CD4-positive, CD25-positive, alpha-beta regulatory T cell (primary cell): Measurements from ENCODE around the gene DISC1. TPM values are rescaled to one million over a fixed set of nuclear protein-coding genes. Genes with fewer than 3 reads are reported as not detected.

Experiments
- ATAC-seq, 2 donors: fragments of 150-1000 bp; cut with Tn5 transposase; one replicate each; pipeline ENCODE4 v1.10.0; 2021; ENCODE audit warnings: low read depth in 2 of 2, moderate number of reproducible peaks in 2 of 2, moderate library complexity in 1 of 2
- DNase-seq, 3 donors: peaks; one replicate each; pipeline versions ENCODE4 v3.0.0 to v3.0.0-alpha.2; 2012 to 2022; ENCODE audit warnings: mixed read lengths in 1 of 3
- H3K27ac ChIP-seq: one replicate; pipeline ENCODE4 v1.7.0; 2013; ENCODE audit warnings: mild to moderate bottlenecking, low read length; ENCODE audit not compliant: insufficient read depth, poor library complexity, severe bottlenecking
- H3K27me3 ChIP-seq: one replicate; pipeline ENCODE4 v1.7.0; 2013; ENCODE audit warnings: low read length; ENCODE audit not compliant: control insufficient read depth, insufficient read depth
- H3K36me3 ChIP-seq: one replicate; pipeline ENCODE4 v1.7.0; 2013; ENCODE audit warnings: mild to moderate bottlenecking, low read length, moderate library complexity; ENCODE audit not compliant: control insufficient read depth, insufficient read depth
- H3K4me1 ChIP-seq: 2 replicates; pipeline ENCODE4 v1.7.0; 2013; ENCODE audit warnings: mild to moderate bottlenecking, low read length; ENCODE audit not compliant: insufficient read depth, control insufficient read depth, poor library complexity, severe bottlenecking
- H3K4me3 ChIP-seq: one replicate; pipeline ENCODE4 v1.7.0; 2013; ENCODE audit warnings: low read depth, mild to moderate bottlenecking, low read length, moderate library complexity
- H3K9me3 ChIP-seq, 2 experiments: 1 replicate in 1 of 2; 2 replicates in 1 of 2; pipeline ENCODE4 v1.7.0; 2013; ENCODE audit warnings: low read length in 2 of 2, mild to moderate bottlenecking in 1 of 2, moderate library complexity in 1 of 2; ENCODE audit not compliant: control insufficient read depth in 2 of 2
- H3K27ac Mint-ChIP-seq, 3 donors: one replicate each; pipeline ENCODE4 v1.8.0; 2020 to 2022; ENCODE audit warnings: mild to moderate bottlenecking in 3 of 3, mixed read lengths in 3 of 3, moderate library complexity in 2 of 3
- H3K27me3 Mint-ChIP-seq: one replicate; pipeline ENCODE4 v1.8.0; 2022; ENCODE audit warnings: mild to moderate bottlenecking, mixed read lengths
- H3K36me3 Mint-ChIP-seq: one replicate; pipeline ENCODE4 v1.8.0; 2020; ENCODE audit warnings: mixed read lengths
- H3K4me1 Mint-ChIP-seq, 4 donors: one replicate each; pipeline ENCODE4 v1.8.0; 2020 to 2022; ENCODE audit warnings: mixed read lengths in 4 of 4, mild to moderate bottlenecking in 1 of 4
- H3K4me3 Mint-ChIP-seq, 4 donors: one replicate each; pipeline ENCODE4 v1.8.0; 2020 to 2022; ENCODE audit warnings: mild to moderate bottlenecking in 4 of 4, mixed read lengths in 4 of 4, moderate library complexity in 3 of 4
- H3K9me3 Mint-ChIP-seq, 7 donors: one replicate each; pipeline ENCODE4 v1.8.0; 2020 to 2022; ENCODE audit warnings: mixed read lengths in 7 of 7, mild to moderate bottlenecking in 3 of 7, moderate library complexity in 2 of 7
- polyA plus RNA-seq, 4 donors: library from polyadenylated mRNA; unstranded; fragments of 300-500 nt; fragmentation: Illumina TruSeq; gene quantifications; one replicate each; pipeline ENCODE4 v1.2.3, GENCODE V29; 2021
- total RNA-seq: library from RNA; stranded (reverse); gene quantifications from one replicate; pipeline ENCODE4 v1.2.3, GENCODE V29; 2022

The DISC1 gene
- total and polyA plus RNA-seq, 5 donors from 2014 or later = 0.78 to 25.5 (median 2.5) TPM

- Mint-ChIP-seq H3K27me3 (no peaks in the 10 kb centered on the region), H3K4me1 (no peaks in the 10 kb centered on the region), H3K4me3 (no peak overlapping the region), H3K36me3 (peaks cover 9% of the 10 kb centered on the region), H3K9me3 (no peaks in the 10 kb centered on the region), H3K27ac (no peak overlapping the region)
- Histone ChIP-seq H3K27me3 (no peaks in the 10 kb centered on the region), H3K9me3 (no peaks in the 10 kb centered on the region), H3K36me3 (no peaks in the 10 kb centered on the region), H3K4me3 (no peak overlapping the region), H3K27ac (no peak overlapping the region), H3K4me1 (no peaks in the 10 kb centered on the region)
- ATAC-seq (no peak), DNase-seq (no peak)
These were observed 413.7 kb downstream of the DISC1 start for GRCh38 chr1:232040260-232040659.

- DNase-seq = no peak
- no peak overlapping the region for H3K27ac Mint-ChIP-seq
- peaks cover 5% of the 10 kb centered on the region for H3K36me3 Mint-ChIP-seq
- Histone ChIP-seq H3K36me3 (no peaks in the 10 kb centered on the region), H3K9me3 (no peaks in the 10 kb centered on the region), H3K4me3 (no peak overlapping the region), H3K4me1 (no peaks in the 10 kb centered on the region), H3K27ac (no peak overlapping the region), H3K27me3 (no peaks in the 10 kb centered on the region)
- H3K9me3 Mint-ChIP-seq = peaks cover 0 to 1% (median 0%) of the 10 kb centered on the region in 7 donors
- H3K4me3 Mint-ChIP-seq = no peak overlapping the region
- no peak for ATAC-seq
- H3K27me3 Mint-ChIP-seq = no peaks in the 10 kb centered on the region
- H3K4me1 Mint-ChIP-seq = peaks cover 0 to 2% (median 0%) of the 10 kb centered on the region in 4 donors
These were observed 418.1 kb downstream of the DISC1 start for GRCh38 chr1:232044728-232045127.

- H3K4me1 ChIP-seq = no peaks in the 10 kb centered on the region
- peaks cover 5% of the 10 kb centered on the region for H3K36me3 Mint-ChIP-seq
- no peaks in the 10 kb centered on the region for H3K36me3 ChIP-seq
- H3K4me3 Mint-ChIP-seq = no peak overlapping the region
- DNase-seq (no peak), ATAC-seq (no peak)
- H3K27me3 ChIP-seq = no peaks in the 10 kb centered on the region
- no peak overlapping the region for H3K27ac ChIP-seq
- H3K4me3 ChIP-seq = no peak overlapping the region
- H3K27me3 Mint-ChIP-seq = no peaks in the 10 kb centered on the region
- H3K27ac Mint-ChIP-seq = no peak overlapping the region
- peaks cover 0 to 2% (median 0%) of the 10 kb centered on the region in 4 donors for H3K4me1 Mint-ChIP-seq
- no peaks in the 10 kb centered on the region for H3K9me3 ChIP-seq
- H3K9me3 Mint-ChIP-seq = peaks cover 0 to 1% (median 0%) of the 10 kb centered on the region in 7 donors
These were observed 418.8 kb downstream of the DISC1 start for GRCh38 chr1:232045139-232045994.

GRCh38 chr1:232046451-232047306, 420.1 kb downstream of the DISC1 start:
- H3K27ac Mint-ChIP-seq = no peak overlapping the region
- H3K4me1 ChIP-seq = no peaks in the 10 kb centered on the region
- DNase-seq = no peak

GRCh38 chr1:232047473-232047872, 420.9 kb downstream of the DISC1 start:
- Histone ChIP-seq H3K9me3 (no peaks in the 10 kb centered on the region), H3K27me3 (no peaks in the 10 kb centered on the region), H3K4me3 (no peak overlapping the region), H3K4me1 (no peaks in the 10 kb centered on the region), H3K27ac (no peak overlapping the region), H3K36me3 (no peaks in the 10 kb centered on the region)
- no peak for DNase-seq
- H3K27ac Mint-ChIP-seq = no peak overlapping the region
- no peak overlapping the region for H3K4me3 Mint-ChIP-seq
- peaks cover 5% of the 10 kb centered on the region for H3K36me3 Mint-ChIP-seq
- peaks cover 0 to 2% (median 0%) of the 10 kb centered on the region in 7 donors for H3K9me3 Mint-ChIP-seq
- H3K27me3 Mint-ChIP-seq = no peaks in the 10 kb centered on the region
- no peak for ATAC-seq
- H3K4me1 Mint-ChIP-seq = peaks cover 0 to 2% (median 0%) of the 10 kb centered on the region in 4 donors

More at GRCh38 chr1:232046451-232047306, 420.1 kb downstream of the DISC1 start:
- H3K36me3 Mint-ChIP-seq = peaks cover 5% of the 10 kb centered on the region
- H3K9me3 ChIP-seq = no peaks in the 10 kb centered on the region
- H3K4me1 Mint-ChIP-seq = peaks cover 0 to 2% (median 0%) of the 10 kb centered on the region in 4 donors
- no peaks in the 10 kb centered on the region for H3K27me3 Mint-ChIP-seq
- H3K9me3 Mint-ChIP-seq = peaks cover 0 to 2% (median 0%) of the 10 kb centered on the region in 7 donors
- no peak overlapping the region for H3K27ac ChIP-seq
- no peak overlapping the region for H3K4me3 Mint-ChIP-seq
- no peak for ATAC-seq
- H3K27me3 ChIP-seq = no peaks in the 10 kb centered on the region
- no peaks in the 10 kb centered on the region for H3K36me3 ChIP-seq
- no peak overlapping the region for H3K4me3 ChIP-seq

GRCh38 chr1:232048481-232048880, 421.9 kb downstream of the DISC1 start:
- H3K4me3 ChIP-seq = no peak overlapping the region
- H3K4me1 Mint-ChIP-seq = peaks cover 0 to 2% (median 0%) of the 10 kb centered on the region in 4 donors
- H3K27me3 Mint-ChIP-seq = no peaks in the 10 kb centered on the region
- H3K36me3 ChIP-seq = no peaks in the 10 kb centered on the region
- ATAC-seq (no peak), DNase-seq (no peak)
- H3K27ac Mint-ChIP-seq = no peak overlapping the region
- no peak overlapping the region for H3K4me3 Mint-ChIP-seq
- H3K9me3 Mint-ChIP-seq = peaks cover 0 to 2% (median 0%) of the 10 kb centered on the region in 7 donors
- no peaks in the 10 kb centered on the region for H3K27me3 ChIP-seq
- H3K9me3 ChIP-seq = no peaks in the 10 kb centered on the region
- peaks cover 5% of the 10 kb centered on the region for H3K36me3 Mint-ChIP-seq
- H3K27ac ChIP-seq = no peak overlapping the region
- H3K4me1 ChIP-seq = no peaks in the 10 kb centered on the region

- Mint-ChIP-seq H3K27me3 (no peaks in the 10 kb centered on the region), H3K36me3 (peaks cover 5% of the 10 kb centered on the region), H3K4me3 (no peak overlapping the region), H3K4me1 (peaks cover 0 to 2% (median 0%) of the 10 kb centered on the region in 4 donors), H3K9me3 (peaks cover 0 to 2% (median 0%) of the 10 kb centered on the region in 7 donors), H3K27ac (no peak overlapping the region)
- no peak for ATAC-seq
- Histone ChIP-seq H3K9me3 (no peaks in the 10 kb centered on the region), H3K4me1 (no peaks in the 10 kb centered on the region), H3K27ac (no peak overlapping the region), H3K27me3 (no peaks in the 10 kb centered on the region), H3K36me3 (no peaks in the 10 kb centered on the region), H3K4me3 (no peak overlapping the region)
- no peak for DNase-seq
These were observed 422.7 kb downstream of the DISC1 start for GRCh38 chr1:232049335-232049734.
